LNCAP (cell line): ENCODE data around the gene RTTN.

Source experiments
- CTCF ChIP-seq: fragments of 450-650 bp; IDR thresholded peaks from 2 replicates; pipeline ENCODE4 v1.5.1; 2017; ENCODE audit warnings: mild to moderate bottlenecking

RTTN gene

DNA sequence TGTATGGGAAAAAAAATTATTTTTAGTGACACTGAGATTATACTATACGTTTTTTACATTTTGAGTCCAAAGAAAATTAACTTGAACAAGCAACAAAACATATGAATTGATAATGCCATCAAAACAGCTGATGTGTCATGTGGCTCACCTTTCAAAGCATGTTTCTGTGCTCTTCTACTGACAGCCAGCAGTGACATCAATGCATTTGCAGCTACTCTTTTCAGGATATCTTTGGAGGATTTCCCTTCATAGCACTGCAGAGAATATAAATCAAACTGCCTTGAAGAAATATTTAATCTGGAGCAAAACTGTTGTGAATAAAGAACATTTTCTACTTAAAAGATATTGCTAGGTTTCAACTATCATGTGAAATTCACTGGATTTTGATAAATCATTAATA, 174.8 kb downstream of the RTTN start:
- no peak for TF ChIP-seq CTCF

DNA sequence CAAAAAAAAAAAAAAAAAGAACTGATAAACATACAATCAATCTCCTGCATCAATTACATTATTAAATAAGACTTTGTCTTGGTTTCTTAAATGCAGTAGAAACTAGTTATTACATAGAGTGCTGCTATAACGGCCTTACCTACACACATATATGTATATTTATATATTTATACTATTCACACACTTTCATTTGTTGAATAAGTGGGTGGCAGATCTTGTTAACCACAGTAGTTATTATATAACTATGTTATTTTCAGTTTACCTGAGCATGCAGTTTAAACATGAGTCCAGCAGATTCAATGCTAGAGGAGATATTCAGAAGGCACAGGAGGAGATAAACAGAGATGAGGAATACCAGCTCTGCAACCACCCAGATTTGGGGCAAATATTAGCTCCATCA, 176.3 kb downstream of the RTTN start:
- no peak for TF ChIP-seq CTCF

DNA sequence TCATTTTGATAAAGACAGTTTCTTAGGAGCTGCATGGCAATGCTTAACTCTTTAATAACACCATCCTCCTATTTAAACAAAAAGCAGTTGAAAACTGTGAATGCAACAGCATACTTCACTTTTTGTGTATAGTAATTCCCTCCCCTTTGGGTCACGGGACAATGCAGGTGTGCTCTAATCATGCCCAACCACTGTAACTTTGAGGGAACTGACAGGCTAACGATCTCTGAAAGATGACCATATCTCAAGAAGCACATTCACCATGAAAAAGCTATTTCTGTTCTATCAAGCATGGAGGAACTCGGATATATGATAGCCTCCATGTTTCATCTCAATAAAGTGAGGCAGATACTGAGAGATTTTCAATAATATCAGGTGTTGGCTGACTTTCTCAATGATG, 176.8 kb downstream of the RTTN start:
- TF ChIP-seq CTCF = no peak

GRCh38 chr18:70028084-70028483, 177.4 kb downstream of the RTTN start:
- no peak for TF ChIP-seq CTCF

GRCh38 chr18:70025580-70025979, 179.9 kb downstream of the RTTN start:
- TF ChIP-seq CTCF = no peak

- TF ChIP-seq CTCF = no peak
Observed at GRCh38 chr18:70024829-70025228, 180.7 kb downstream of the RTTN start.

DNA sequence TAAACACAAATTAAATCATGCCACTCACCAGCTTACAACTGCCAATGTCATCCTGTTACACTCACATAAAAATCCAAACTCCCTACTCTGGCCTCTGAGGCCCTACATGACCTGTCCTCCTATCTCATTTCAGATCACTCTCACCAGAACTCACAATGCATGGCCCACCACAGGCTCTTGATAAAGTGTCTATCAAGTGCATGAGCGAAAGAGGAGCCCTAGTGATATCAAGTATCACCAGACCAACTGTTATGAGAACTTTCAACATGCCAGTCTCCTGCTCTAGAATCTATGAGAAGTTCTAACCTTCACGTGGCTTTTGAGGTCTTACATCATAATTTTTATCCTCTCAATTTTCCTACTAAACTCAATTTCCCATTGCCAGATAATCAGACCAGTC, 181.4 kb downstream of the RTTN start:
- no peak for TF ChIP-seq CTCF

DNA sequence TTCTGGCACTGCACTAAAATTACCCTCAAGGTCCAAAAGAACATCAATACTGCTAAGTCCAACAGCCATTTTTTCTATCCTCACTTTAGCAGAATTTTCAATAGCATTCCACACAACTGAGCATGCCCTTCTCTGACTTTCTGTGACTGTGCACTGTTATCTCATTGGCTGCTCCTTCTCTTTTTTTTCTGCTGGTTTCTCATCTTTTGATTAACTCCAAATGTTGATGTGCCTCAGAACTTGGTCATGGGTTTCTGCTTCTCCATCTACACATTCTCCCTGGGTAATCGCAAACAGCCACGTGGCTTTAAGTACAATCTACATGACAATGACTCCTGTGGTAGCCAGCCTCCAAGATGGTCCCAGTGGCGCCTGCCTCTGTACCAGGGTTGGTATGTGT, 182.9 kb downstream of the RTTN start:
- no peak for TF ChIP-seq CTCF
